ENCODE measurements around the gene ARHGEF12. TPM values are rescaled to one million over a fixed set of nuclear protein-coding genes. Genes with fewer than 3 reads are reported as not detected.

Gene ARHGEF12
- polyA plus RNA-seq, 3 donors, result 0.25 to 0.87 (median 0.27) TPM

- no peaks in the 10 kb centered on the region for H3K36me3 Mint-ChIP-seq
- no peak overlapping the region for H3K4me3 Mint-ChIP-seq
- no peak overlapping the region for H3K4me2 ChIP-seq (replicated peaks; ENCODE audit: extremely low read depth, low read length, poor library complexity, severe bottlenecking)
- intact Hi-C loops (cut with micrococcal nuclease), result no loop called here
- no peaks in the 10 kb centered on the region for H3K9me3 ChIP-seq (replicated peaks in 1 of 2; ENCODE audit: control insufficient read depth in 1 of 2, insufficient read depth in 1 of 2, low read length in 2 of 2)
- no peaks in the 10 kb centered on the region for H3K36me3 ChIP-seq (replicated peaks in 1 of 2; ENCODE audit: control insufficient read depth in 1 of 2, insufficient read depth in 2 of 2, low read length in 2 of 2)
- H3K4me1 ChIP-seq (ENCODE audit: control insufficient read depth in 1 of 2, insufficient read depth in 2 of 2, low read length in 2 of 2), result no peaks in the 10 kb centered on the region
- H3K4me1 Mint-ChIP-seq, result no peaks in the 10 kb centered on the region
- H3K79me2 ChIP-seq (ENCODE audit: insufficient read depth, low read length), result no peaks in the 10 kb centered on the region
- no peak for DNase-seq
- H2AFZ ChIP-seq (ENCODE audit: insufficient read depth, low read depth, low read length, poor library complexity, severe bottlenecking), result no peak overlapping the region
- no peaks in the 10 kb centered on the region for H4K20me1 ChIP-seq (ENCODE audit: insufficient read depth, low read length)
- no CpG with 5 or more reads among the region's 5 CpGs for WGBS (ENCODE audit: insufficient coverage)
- peaks cover 8 to 30% of the 10 kb centered on the region in 2 donors for H3K27me3 ChIP-seq (ENCODE audit: control insufficient read depth in 2 of 2, insufficient read depth in 2 of 2, low read length in 2 of 2)
- no peak overlapping the region for H3K4me3 ChIP-seq (replicated peaks in 1 of 3; ENCODE audit: low read depth in 2 of 3, low read length in 3 of 3)
- no peak overlapping the region for H3K27ac Mint-ChIP-seq
- no peaks in the 10 kb centered on the region for H3K9me3 Mint-ChIP-seq
- no peak overlapping the region for H3K9ac ChIP-seq (ENCODE audit: insufficient read depth, low read length, poor library complexity, severe bottlenecking)
- H3K27me3 Mint-ChIP-seq (ENCODE audit: low read depth in 3 of 3), result peaks cover 7 to 28% (median 10%) of the 10 kb centered on the region in 3 donors
- TF ChIP-seq, protein P1, sequence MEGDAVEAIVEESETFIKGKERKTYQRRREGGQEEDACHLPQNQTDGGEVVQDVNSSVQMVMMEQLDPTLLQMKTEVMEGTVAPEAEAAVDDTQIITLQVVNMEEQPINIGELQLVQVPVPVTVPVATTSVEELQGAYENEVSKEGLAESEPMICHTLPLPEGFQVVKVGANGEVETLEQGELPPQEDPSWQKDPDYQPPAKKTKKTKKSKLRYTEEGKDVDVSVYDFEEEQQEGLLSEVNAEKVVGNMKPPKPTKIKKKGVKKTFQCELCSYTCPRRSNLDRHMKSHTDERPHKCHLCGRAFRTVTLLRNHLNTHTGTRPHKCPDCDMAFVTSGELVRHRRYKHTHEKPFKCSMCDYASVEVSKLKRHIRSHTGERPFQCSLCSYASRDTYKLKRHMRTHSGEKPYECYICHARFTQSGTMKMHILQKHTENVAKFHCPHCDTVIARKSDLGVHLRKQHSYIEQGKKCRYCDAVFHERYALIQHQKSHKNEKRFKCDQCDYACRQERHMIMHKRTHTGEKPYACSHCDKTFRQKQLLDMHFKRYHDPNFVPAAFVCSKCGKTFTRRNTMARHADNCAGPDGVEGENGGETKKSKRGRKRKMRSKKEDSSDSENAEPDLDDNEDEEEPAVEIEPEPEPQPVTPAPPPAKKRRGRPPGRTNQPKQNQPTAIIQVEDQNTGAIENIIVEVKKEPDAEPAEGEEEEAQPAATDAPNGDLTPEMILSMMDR (IDR thresholded peaks at IDR 0.05), result no peak
- H3K27ac ChIP-seq (ENCODE audit: low read depth in 1 of 2, low read length in 2 of 2), result no peak overlapping the region
Observed at GRCh38 chr11:120409655-120410054, 73.4 kb downstream of the ARHGEF12 start.

DNA sequence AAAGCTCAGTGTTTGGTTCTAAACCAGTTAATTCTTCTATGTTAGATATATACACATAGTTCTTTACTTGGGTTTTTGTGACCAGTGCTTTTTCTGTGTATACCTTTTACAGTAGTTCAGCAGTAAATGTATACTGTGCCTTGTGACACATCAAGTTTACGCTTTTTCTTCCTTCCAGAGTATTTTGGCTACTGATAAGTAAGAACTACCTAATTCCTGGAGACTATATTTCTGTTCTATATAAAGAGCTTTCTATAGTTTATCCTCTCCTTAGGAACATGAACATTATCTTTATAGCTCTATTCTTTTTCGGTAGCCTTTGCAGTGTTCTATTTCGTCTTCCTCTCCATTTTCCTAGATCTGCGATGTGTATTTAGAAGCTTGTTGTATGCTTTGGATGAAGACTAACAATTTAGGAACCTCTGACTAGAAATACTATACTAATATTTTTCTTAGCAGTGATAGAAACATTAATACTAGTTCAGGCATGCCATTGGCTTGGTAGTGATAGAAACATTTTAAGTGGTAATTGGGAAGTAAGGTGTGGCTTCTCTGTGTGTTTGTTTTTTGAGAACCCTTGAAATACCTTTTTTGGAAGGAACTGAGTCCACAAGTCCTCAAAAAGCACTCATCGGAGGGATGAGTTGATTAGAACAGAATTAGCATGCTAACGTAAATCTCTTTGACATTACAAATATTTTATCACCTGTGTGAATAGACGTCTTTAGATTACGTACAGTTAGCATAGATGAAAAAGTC, 74.6 kb downstream of the ARHGEF12 start:
- intact Hi-C loops (cut with micrococcal nuclease), result no loop called here
- no CpG with 5 or more reads among the region's 8 CpGs for WGBS (ENCODE audit: insufficient coverage)
- Histone ChIP-seq H4K20me1 (ENCODE audit: insufficient read depth, low read length) (no peaks in the 10 kb centered on the region), H3K4me3 (replicated peaks in 1 of 3; ENCODE audit: low read depth in 2 of 3, low read length in 3 of 3) (no peak overlapping the region), H3K9me3 (replicated peaks in 1 of 2; ENCODE audit: control insufficient read depth in 1 of 2, insufficient read depth in 1 of 2, low read length in 2 of 2) (no peaks in the 10 kb centered on the region), H3K4me2 (replicated peaks; ENCODE audit: extremely low read depth, low read length, poor library complexity, severe bottlenecking) (no peak overlapping the region), H3K9ac (ENCODE audit: insufficient read depth, low read length, poor library complexity, severe bottlenecking) (no peak overlapping the region), H3K36me3 (replicated peaks in 1 of 2; ENCODE audit: control insufficient read depth in 1 of 2, insufficient read depth in 2 of 2, low read length in 2 of 2) (no peaks in the 10 kb centered on the region), H3K27me3 (ENCODE audit: control insufficient read depth in 2 of 2, insufficient read depth in 2 of 2, low read length in 2 of 2) (peaks cover 6 to 26% of the 10 kb centered on the region in 2 donors), H3K79me2 (ENCODE audit: insufficient read depth, low read length) (no peaks in the 10 kb centered on the region), H3K4me1 (ENCODE audit: control insufficient read depth in 1 of 2, insufficient read depth in 2 of 2, low read length in 2 of 2) (no peaks in the 10 kb centered on the region), H3K27ac (ENCODE audit: low read depth in 1 of 2, low read length in 2 of 2) (no peak overlapping the region), H2AFZ (ENCODE audit: insufficient read depth, low read depth, low read length, poor library complexity, severe bottlenecking) (no peak overlapping the region)
- Mint-ChIP-seq H3K36me3 (no peaks in the 10 kb centered on the region), H3K9me3 (no peaks in the 10 kb centered on the region), H3K27ac (no peak overlapping the region), H3K27me3 (ENCODE audit: low read depth in 3 of 3) (peaks cover 11 to 28% (median 11%) of the 10 kb centered on the region in 3 donors), H3K4me1 (no peaks in the 10 kb centered on the region), H3K4me3 (no peak overlapping the region)
- TF ChIP-seq, protein P1 (IDR thresholded peaks at IDR 0.05), result no peak
- no peak for DNase-seq
